Gastroesophageal sphincter (tissue), 4 donors: Measurements from ENCODE around the gene PCDHA4. TPM values are rescaled to one million over a fixed set of nuclear protein-coding genes. Genes with fewer than 3 reads are reported as not detected.
"Not testable (repeated sequence)": the region's sequence is repeated elsewhere in the genome, so short reads cannot be mapped to it uniquely, and the experiment has no call there.

ENCODE experiments used
- ATAC-seq: fragments of 150-250 bp; one replicate; pipeline ENCODE4 v1.9.1; 2016; ENCODE audit warnings: mild to moderate bottlenecking, moderate library complexity
- H3K27ac ChIP-seq, 4 donors: fragments of 200-600 bp; sonication (generic) in 3 of 4; 1 replicate in 3 of 4; 2 replicates in 1 of 4; pipeline ENCODE4 v1.5.1; 2016 to 2019
- H3K27me3 ChIP-seq: fragments of 200-600 bp; sonication (generic); one replicate; pipeline ENCODE4 v1.5.1; 2019
- H3K36me3 ChIP-seq, 2 donors: fragments of 200-600 bp; sonication (generic); one replicate each; pipeline ENCODE4 v1.5.1; 2019; ENCODE audit warnings: control low read depth in 1 of 2
- H3K4me1 ChIP-seq, 3 donors: fragments of 200-600 bp; sonication (generic); 1 replicate in 2 of 3; 2 replicates in 1 of 3; pipeline ENCODE4 v1.5.1; 2016 to 2019; ENCODE audit warnings: control low read depth in 2 of 3
- H3K4me3 ChIP-seq, 2 donors: fragments of 200-600 bp; sonication (generic); one replicate each; pipeline ENCODE4 v1.5.1; 2019; ENCODE audit warnings: mild to moderate bottlenecking in 1 of 2, moderate library complexity in 1 of 2
- H3K9me3 ChIP-seq, 3 donors: fragments of 200-600 bp; sonication (generic); one replicate each; pipeline ENCODE4 v1.5.1; 2017 to 2019; ENCODE audit warnings: control low read depth in 2 of 3
- EP300 ChIP-seq: sonication (generic); formaldehyde crosslinking; IDR thresholded peaks from one replicate; pipeline ENCODE4 v1.6.1; 2017; ENCODE audit warnings: antibody characterized with exemption, mild to moderate bottlenecking
- POLR2A ChIP-seq, 2 donors: fragments of 450-650 bp; IDR thresholded peaks; one replicate each; pipeline ENCODE4 v1.6.1; 2017; ENCODE audit warnings: antibody characterized with exemption in 2 of 2, mild to moderate bottlenecking in 2 of 2, moderate library complexity in 1 of 2
- POLR2AphosphoS5 ChIP-seq: sonication (generic); formaldehyde crosslinking; IDR thresholded peaks from one replicate; pipeline ENCODE4 v1.6.1; 2017; ENCODE audit warnings: antibody characterized with exemption
- WGBS, 2 donors: methylation state at CpG; one replicate each; pipeline ENCODE4 v1.1.5; 2018; ENCODE audit warnings: low coverage in 1 of 2; 5-methylcytosine and 5-hydroxymethylcytosine counted together
- total RNA-seq, 4 donors: library from RNA; depleted of rRNA; stranded (reverse); fragments of >200 nt; gene quantifications; one replicate each; pipeline ENCODE4 v1.1.0, GENCODE V29; 2016
- TF ChIP-seq, protein P1 (sequence below), 4 experiments: fragments of 200-600 bp in 2 of 4; fragments of 450-650 bp in 2 of 4; sonication (generic) in 1 of 4; IDR thresholded peaks; one replicate each; pipeline ENCODE4 v1.5.1; 2017 to 2019; ENCODE audit warnings: antibody characterized with exemption in 4 of 4, mild to moderate bottlenecking in 2 of 4, moderate library complexity in 2 of 4

Gene PCDHA4
- total RNA-seq, 4 donors from 2014 or later: 0.13 to 0.96 (median 0.31) TPM; not detected in 1

GRCh38 chr5:140802781-140803271, 4.0 kb upstream of the PCDHA4 start:
- WGBS, 2 donors: no CpG with 5 or more reads among the region's 53 CpGs
- no peak overlapping the region for H3K27ac ChIP-seq
- no peak for TF ChIP-seq POLR2A (IDR thresholded peaks at IDR 0.05)
- no peak for TF ChIP-seq POLR2AphosphoS5
- no peak for TF ChIP-seq EP300
- TF ChIP-seq, protein P1, sequence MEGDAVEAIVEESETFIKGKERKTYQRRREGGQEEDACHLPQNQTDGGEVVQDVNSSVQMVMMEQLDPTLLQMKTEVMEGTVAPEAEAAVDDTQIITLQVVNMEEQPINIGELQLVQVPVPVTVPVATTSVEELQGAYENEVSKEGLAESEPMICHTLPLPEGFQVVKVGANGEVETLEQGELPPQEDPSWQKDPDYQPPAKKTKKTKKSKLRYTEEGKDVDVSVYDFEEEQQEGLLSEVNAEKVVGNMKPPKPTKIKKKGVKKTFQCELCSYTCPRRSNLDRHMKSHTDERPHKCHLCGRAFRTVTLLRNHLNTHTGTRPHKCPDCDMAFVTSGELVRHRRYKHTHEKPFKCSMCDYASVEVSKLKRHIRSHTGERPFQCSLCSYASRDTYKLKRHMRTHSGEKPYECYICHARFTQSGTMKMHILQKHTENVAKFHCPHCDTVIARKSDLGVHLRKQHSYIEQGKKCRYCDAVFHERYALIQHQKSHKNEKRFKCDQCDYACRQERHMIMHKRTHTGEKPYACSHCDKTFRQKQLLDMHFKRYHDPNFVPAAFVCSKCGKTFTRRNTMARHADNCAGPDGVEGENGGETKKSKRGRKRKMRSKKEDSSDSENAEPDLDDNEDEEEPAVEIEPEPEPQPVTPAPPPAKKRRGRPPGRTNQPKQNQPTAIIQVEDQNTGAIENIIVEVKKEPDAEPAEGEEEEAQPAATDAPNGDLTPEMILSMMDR (IDR thresholded peaks at IDR 0.05): no peak
- no peaks in the 10 kb centered on the region for H3K36me3 ChIP-seq
- no peaks in the 10 kb centered on the region for H3K4me1 ChIP-seq
- ATAC-seq: no peak
- H3K4me3 ChIP-seq: no peak overlapping the region
- H3K27me3 ChIP-seq: peaks cover 58% of the 10 kb centered on the region
- H3K9me3 ChIP-seq: peaks cover 0 to 55% (median 3%) of the 10 kb centered on the region in 3 donors

DNA sequence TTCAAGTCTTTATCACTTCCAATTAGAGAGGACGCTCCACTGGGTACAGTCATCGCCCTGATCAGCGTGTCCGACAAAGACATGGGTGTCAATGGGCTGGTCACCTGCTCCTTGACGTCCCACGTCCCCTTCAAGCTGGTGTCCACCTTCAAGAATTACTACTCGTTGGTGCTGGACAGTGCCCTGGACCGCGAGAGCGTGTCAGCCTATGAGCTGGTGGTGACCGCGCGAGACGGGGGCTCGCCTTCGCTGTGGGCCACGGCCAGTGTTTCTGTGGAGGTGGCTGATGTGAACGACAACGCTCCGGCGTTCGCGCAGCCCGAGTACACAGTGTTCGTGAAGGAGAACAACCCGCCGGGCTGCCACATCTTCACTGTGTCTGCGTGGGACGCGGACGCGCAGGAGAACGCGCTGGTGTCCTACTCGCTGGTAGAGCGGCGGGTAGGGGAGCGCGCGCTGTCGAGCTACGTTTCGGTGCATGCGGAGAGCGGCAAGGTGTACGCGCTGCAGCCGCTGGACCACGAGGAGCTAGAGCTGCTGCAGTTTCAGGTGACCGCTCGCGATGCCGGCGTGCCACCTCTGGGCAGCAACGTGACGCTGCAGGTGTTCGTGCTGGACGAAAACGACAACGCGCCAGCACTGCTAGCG, 1.5 kb downstream of the PCDHA4 start:
- H3K27ac ChIP-seq, H3K4me1 ChIP-seq, H3K36me3 ChIP-seq, H3K4me3 ChIP-seq, ATAC-seq: not testable (repeated sequence)
- Histone ChIP-seq H3K27me3 (peaks cover 47% of the 10 kb centered on the region), H3K9me3 (peaks cover 0 to 63% (median 0%) of the 10 kb centered on the region in 3 donors)
- 50 to 69% methylated on average over 4 to 6 of the region's 62 CpGs for WGBS, 2 donors

GRCh38 chr5:140808889-140809291, 2.0 kb downstream of the PCDHA4 start:
- no peak for ATAC-seq
- Histone ChIP-seq H3K27ac (no peak overlapping the region), H3K9me3 (peaks cover 0 to 58% (median 0%) of the 10 kb centered on the region in 3 donors), H3K4me3 (no peak overlapping the region), H3K36me3 (no peaks in the 10 kb centered on the region), H3K27me3 (peaks cover 46% of the 10 kb centered on the region), H3K4me1 (no peaks in the 10 kb centered on the region)
- WGBS, 2 donors: 78% methylated on average over 12 of the region's 43 CpGs; no CpG with 5 or more reads in 1 of the 2 donors
- TF ChIP-seq POLR2A (IDR thresholded peaks at IDR 0.05): no peak
- TF ChIP-seq, protein P1 (IDR thresholded peaks at IDR 0.05): no peak
- TF ChIP-seq EP300: no peak
- no peak for TF ChIP-seq POLR2AphosphoS5

- Histone ChIP-seq H3K4me1 (no peaks in the 10 kb centered on the region), H3K27ac (no peak within 1 kb of the TSS), H3K27me3 (peaks cover 39% of the 10 kb centered on the region), H3K9me3 (peaks cover 0 to 28% (median 0%) of the 10 kb centered on the region in 3 donors), H3K36me3 (no peaks in the 10 kb centered on the region), H3K4me3 (peak within 1 kb of the TSS in 1 of 2 donors; percentile 7)
- ATAC-seq: no peak
- TF ChIP-seq EP300: no peak
- TF ChIP-seq, protein P1 (IDR thresholded peaks at IDR 0.05): peak in 1 of 4 experiments; percentile 46
- 12 to 21% methylated on average over 13 to 30 of the region's 39 CpGs for WGBS, 2 donors
Measured at GRCh38 chr5:140821375-140822280, 14.8 kb downstream of the PCDHA4 start, which contains the start of gene PCDHA5. TSS of gene PCDHA5 (plus strand) at chr5:140821613.

GRCh38 chr5:140822281-140822629, 15.4 kb downstream of the PCDHA4 start:
- H3K36me3 ChIP-seq: no peaks in the 10 kb centered on the region
- peaks cover 0 to 25% (median 0%) of the 10 kb centered on the region in 3 donors for H3K9me3 ChIP-seq
- no peak overlapping the region for H3K27ac ChIP-seq
- no peak for TF ChIP-seq POLR2A (IDR thresholded peaks at IDR 0.05)
- TF ChIP-seq, protein P1 (IDR thresholded peaks at IDR 0.05): no peak
- TF ChIP-seq EP300: no peak
- TF ChIP-seq POLR2AphosphoS5: no peak
- no peaks in the 10 kb centered on the region for H3K4me1 ChIP-seq
- ATAC-seq: no peak
- H3K27me3 ChIP-seq: peaks cover 43% of the 10 kb centered on the region
- no peak overlapping the region for H3K4me3 ChIP-seq
- 21 to 25% methylated on average over 6 of the region's 6 CpGs for WGBS, 2 donors

- no CpG with 5 or more reads among the region's 48 CpGs for WGBS, 2 donors
- not testable (repeated sequence) for H3K4me3 ChIP-seq, ATAC-seq, H3K4me1 ChIP-seq, H3K27ac ChIP-seq, H3K36me3 ChIP-seq
- Histone ChIP-seq H3K9me3 (peaks cover 0 to 32% (median 0%) of the 10 kb centered on the region in 3 donors), H3K27me3 (peaks cover 50% of the 10 kb centered on the region)
Measured at GRCh38 chr5:140822969-140823368, 16.1 kb downstream of the PCDHA4 start.
